H1 (cell line): ENCODE results near the gene GPR45. TPM values are rescaled to one million over a fixed set of nuclear protein-coding genes. Genes with fewer than 3 reads are reported as not detected.

ENCODE experiments used
- CTCF ChIA-PET: fragments of 300-600 bp; sonication (Branson Sonifier 250); formaldehyde crosslinking; loops from one replicate; lab custom pipeline; 2021; ENCODE audit not compliant: partially characterized antibody; lab: Charles Lee
- POLR2A ChIA-PET: fragments of 300-600 bp; sonication (Branson Sonifier 250); formaldehyde crosslinking; loops from one replicate; lab custom pipeline; 2021; ENCODE audit warnings: inconsistent platforms; ENCODE audit not compliant: partially characterized antibody; lab: Charles Lee
- DNase-seq, 2 experiments: peaks; one replicate each; pipeline versions ENCODE4 v3.0.0 to v3.0.0-alpha.2; 2010 to 2022; ENCODE audit warnings: low spot score in 2 of 2, low read depth in 1 of 2, mixed read lengths in 1 of 2
- FAIRE-seq: peaks from 2 replicates; lab custom pipeline; 2011; peaks lifted over from hg19 to GRCh38; lab: Jason Lieb, UNC
- H2AFZ ChIP-seq: 2 replicates; pipeline ENCODE4 v1.8.1; 2012; ENCODE audit warnings: low read length, inconsistent platforms
- H2AK5ac ChIP-seq: 2 replicates; pipeline ENCODE4 v1.6.1; 2013; ENCODE audit warnings: low read depth, low read length
- H2BK120ac ChIP-seq: replicated peaks from 2 replicates; pipeline ENCODE3; 2013; ENCODE audit warnings: low read depth, low read length, inconsistent platforms
- H2BK12ac ChIP-seq: 2 replicates; pipeline ENCODE4 v1.6.1; 2013; ENCODE audit warnings: low read depth, low read length
- H2BK15ac ChIP-seq: 2 replicates; pipeline ENCODE4 v1.6.1; 2013; ENCODE audit warnings: low read length
- H2BK20ac ChIP-seq: 2 replicates; pipeline ENCODE4 v1.6.1; 2013; ENCODE audit warnings: low read length
- H2BK5ac ChIP-seq: 2 replicates; pipeline ENCODE4 v1.6.1; 2013; ENCODE audit warnings: low read depth, low read length
- H3K14ac ChIP-seq: 2 replicates; pipeline ENCODE4 v1.6.1; 2013; ENCODE audit warnings: inconsistent platforms; ENCODE audit not compliant: insufficient read length
- H3K18ac ChIP-seq: 2 replicates; pipeline ENCODE4 v1.6.1; 2013; ENCODE audit warnings: low read length; ENCODE audit errors: extremely low read depth
- H3K23ac ChIP-seq: 2 replicates; pipeline ENCODE4 v1.6.1; 2013; ENCODE audit warnings: inconsistent platforms; ENCODE audit not compliant: insufficient read length
- H3K23me2 ChIP-seq: 2 replicates; pipeline ENCODE4 v1.6.1; 2013; ENCODE audit warnings: low read depth, low read length
- H3K27ac ChIP-seq: 2 replicates; pipeline ENCODE4 v1.6.1; 2011; ENCODE audit warnings: low read depth, low read length, inconsistent platforms
- H3K27me3 ChIP-seq, 4 experiments: replicated peaks in 1 of 4; 1 replicate in 1 of 4; 2 replicates in 3 of 4; pipeline versions ENCODE4 v1.6.1 to v1.8.1; 2011 to 2013; ENCODE audit warnings: low read length in 3 of 4, mild to moderate bottlenecking in 3 of 4, inconsistent platforms in 2 of 4, mixed read lengths in 2 of 4, moderate library complexity in 1 of 4; ENCODE audit not compliant: control insufficient read depth in 3 of 4, insufficient read depth in 3 of 4; ENCODE audit errors: extremely low read depth in 1 of 4
- H3K36me3 ChIP-seq, 4 experiments: 2 replicates each; pipeline versions ENCODE4 v1.6.1 to v1.8.1; 2011 to 2013; ENCODE audit warnings: mild to moderate bottlenecking in 4 of 4, low read length in 3 of 4, moderate library complexity in 2 of 4, control low read depth in 1 of 4, inconsistent platforms in 1 of 4; ENCODE audit not compliant: insufficient read depth in 4 of 4, control insufficient read depth in 2 of 4
- H3K4ac ChIP-seq: replicated peaks from 2 replicates; pipeline ENCODE3; 2013; ENCODE audit warnings: low read length, low read depth, mixed read lengths, inconsistent platforms; ENCODE audit not compliant: insufficient read length
- H3K4me1 ChIP-seq, 4 experiments: replicated peaks in 1 of 4; 1 replicate in 1 of 4; 2 replicates in 3 of 4; pipeline versions ENCODE4 v1.6.1 to v1.8.1; 2011 to 2013; ENCODE audit warnings: low read length in 3 of 4, inconsistent platforms in 2 of 4, mixed read lengths in 1 of 4; ENCODE audit not compliant: insufficient read depth in 4 of 4, control insufficient read depth in 3 of 4
- H3K4me2 ChIP-seq, 2 experiments: 2 replicates each; pipeline versions ENCODE4 v1.6.1 to v1.8.1; 2011 to 2013; ENCODE audit warnings: low read depth in 2 of 2, low read length in 2 of 2, control low read depth in 1 of 2, inconsistent platforms in 1 of 2, mild to moderate bottlenecking in 1 of 2; ENCODE audit not compliant: insufficient read depth in 1 of 2
- H3K4me3 ChIP-seq, 4 experiments: fragments of 200-600, 300-600 bp in 1 of 4; sonication (generic), shearing (Covaris generic), sonication (Bioruptor Twin) in 1 of 4; 2 replicates each; pipeline versions ENCODE4 v1.5.1 to v1.8.1; 2011 to 2016; ENCODE audit warnings: low read length in 4 of 4, low read depth in 3 of 4, control low read depth in 2 of 4, inconsistent platforms in 2 of 4, mild to moderate bottlenecking in 2 of 4, mixed read lengths in 1 of 4, moderate library complexity in 1 of 4; ENCODE audit not compliant: insufficient read depth in 2 of 4; ENCODE audit errors: extremely low read depth in 1 of 4
- H3K56ac ChIP-seq: replicated peaks from 2 replicates; pipeline ENCODE3; 2013; ENCODE audit warnings: low read depth, mild to moderate bottlenecking, mixed read lengths, low read length, inconsistent platforms; ENCODE audit not compliant: insufficient read length
- H3K79me1 ChIP-seq: 2 replicates; pipeline ENCODE4 v1.6.1; 2013; ENCODE audit warnings: low read depth, low read length, control low read depth
- H3K79me2 ChIP-seq, 2 experiments: 2 replicates each; pipeline versions ENCODE4 v1.6.1 to v1.8.1; 2012 to 2013; ENCODE audit warnings: low read length in 2 of 2, mild to moderate bottlenecking in 2 of 2, inconsistent platforms in 1 of 2; ENCODE audit not compliant: insufficient read depth in 2 of 2, control insufficient read depth in 1 of 2
- H3K9ac ChIP-seq, 4 experiments: replicated peaks in 1 of 4; 1 replicate in 1 of 4; 2 replicates in 3 of 4; pipeline versions ENCODE4 v1.6.1 to v1.8.1; 2011 to 2013; ENCODE audit warnings: low read depth in 3 of 4, low read length in 3 of 4, control low read depth in 2 of 4, mild to moderate bottlenecking in 2 of 4, moderate library complexity in 2 of 4, inconsistent platforms in 1 of 4; ENCODE audit errors: extremely low read depth in 1 of 4
- H3K9me3 ChIP-seq, 2 experiments: 2 replicates each; pipeline versions ENCODE4 v1.6.1 to v1.8.1; 2012 to 2013; ENCODE audit warnings: mild to moderate bottlenecking in 2 of 2, moderate library complexity in 2 of 2, control low read depth in 1 of 2, inconsistent platforms in 1 of 2, low read depth in 1 of 2, low read length in 1 of 2, mixed read lengths in 1 of 2; ENCODE audit not compliant: insufficient read depth in 2 of 2
- H4K20me1 ChIP-seq, 2 experiments: replicated peaks in 1 of 2; 2 replicates each; pipeline versions ENCODE3 to v1.8.1; 2011 to 2013; ENCODE audit warnings: inconsistent platforms in 2 of 2, low read length in 2 of 2, mild to moderate bottlenecking in 1 of 2; ENCODE audit not compliant: insufficient read depth in 2 of 2, control insufficient read depth in 1 of 2
- H4K5ac ChIP-seq: 2 replicates; pipeline ENCODE4 v1.6.1; 2013; ENCODE audit warnings: low read length, low read depth, mixed read lengths, inconsistent platforms; ENCODE audit not compliant: insufficient read length
- H4K8ac ChIP-seq: 2 replicates; pipeline ENCODE4 v1.8.0; 2013; ENCODE audit warnings: mild to moderate bottlenecking, moderate library complexity, low read length, inconsistent platforms; ENCODE audit not compliant: insufficient read depth; ENCODE audit errors: extremely low read depth
- H4K91ac ChIP-seq: replicated peaks from 2 replicates; pipeline ENCODE3; 2013; ENCODE audit warnings: low read length, mixed read lengths, inconsistent platforms; ENCODE audit not compliant: insufficient read length
- CTBP2 ChIP-seq: IDR thresholded peaks from 2 replicates; pipeline ENCODE4 v1.7.0; 2011; ENCODE audit warnings: borderline replicate concordance, mild to moderate bottlenecking, moderate library complexity, mixed read lengths, low read length; ENCODE audit not compliant: insufficient read depth, insufficient read length
- WGBS, 2 experiments: shearing (Covaris generic) in 1 of 2; methylation state at CpG; one replicate each; pipeline versions ENCODE4 v1.1.6 to v1.1.7; 2013 to 2015; ENCODE audit warnings: low lambda C conversion rate in 2 of 2, mixed read lengths in 2 of 2, inconsistent platforms in 1 of 2, low coverage in 1 of 2, missing lambda C conversion rate in 1 of 2; ENCODE audit not compliant: insufficient replicate concordance in 2 of 2, insufficient coverage in 1 of 2, insufficient read length in 1 of 2; ENCODE audit errors: extremely low coverage in 1 of 2, missing lambda C conversion rate in 1 of 2; 5-methylcytosine and 5-hydroxymethylcytosine counted together
- polyA plus RNA-seq, 7 experiments: library from polyadenylated mRNA; depleted of rRNA in 3 of 7; stranded (reverse) in 5 of 7; unstranded in 2 of 7; fragments of >200 nt in 5 of 7; fragments of 200-250 nt in 2 of 7; gene quantifications; 1 replicate in 5 of 7; 2 replicates in 1 of 7; 4 replicates in 1 of 7; pipeline versions ENCODE4 v1.2.1 to v1.2.3, GENCODE V29; 2011 to 2013; ENCODE audit warnings: missing spikeins in 2 of 7, mixed read lengths in 2 of 7
- total RNA-seq: library from RNA; stranded (reverse); fragmentation: NEBNext Ultra II Directional; extraction: Animal tissue kit (Norgen Biotek cat#: 25700); gene quantifications from 2 replicates; pipeline ENCODE4 v1.2.1, GENCODE V29; 2021

GPR45 gene
- total and polyA plus RNA-seq, 2 of the 8 experiments (the other 6 are each of a cell fraction or from before 2014, with no cell fraction given): 0.21 TPM; not detected in 1

- POLR2A ChIA-PET: interaction anchor here (1.7 kb wide), 1 partner anchor 11 kb away, joined by 4 read pairs; no protein-coding TSS in a partner anchor
- WGBS, 2 experiments: 79% methylated on average over 3 of the region's 5 CpGs; no CpG with 5 or more reads in 1 of the 2 experiments
Observed at GRCh38 chr2:105249181-105249580, 7.6 kb downstream of the GPR45 start.

More at GRCh38 chr2:105249181-105249580, 7.6 kb downstream of the GPR45 start:
- Histone ChIP-seq H3K56ac (no peak overlapping the region), H3K23me2 (no peaks in the 10 kb centered on the region), H3K4me3 (no peak overlapping the region), H2AFZ (no peak overlapping the region), H3K14ac (no peak overlapping the region), H3K4ac (no peak overlapping the region), H2AK5ac (no peak overlapping the region), H3K36me3 (no peaks in the 10 kb centered on the region), H2BK120ac (no peak overlapping the region), H3K18ac (no peak overlapping the region), H4K5ac (no peak overlapping the region), H3K79me1 (no peaks in the 10 kb centered on the region), H3K4me2 (no peak overlapping the region), H2BK12ac (no peak overlapping the region), H3K27ac (no peak overlapping the region), H3K23ac (no peak overlapping the region), H4K20me1 (no peaks in the 10 kb centered on the region), H3K4me1 (no peaks in the 10 kb centered on the region), H2BK5ac (no peak overlapping the region), H2BK15ac (no peak overlapping the region), H3K9me3 (peaks cover 0 to 5% of the 10 kb centered on the region in 2 experiments; a peak in 1 of 4 replicates), H2BK20ac (no peak overlapping the region), H4K91ac (no peak overlapping the region), H3K27me3 (no peaks in the 10 kb centered on the region), H3K9ac (no peak overlapping the region), H3K79me2 (no peaks in the 10 kb centered on the region), H4K8ac (no peak overlapping the region)
- no peak for DNase-seq
- no peak for TF ChIP-seq CTBP2
- FAIRE-seq: no peak
- CTCF ChIA-PET: interaction anchor here (0.7 to 1.5 kb wide), 4 partner anchors 9 to 129 kb away, joined by 3 to 10 read pairs (median 4); no protein-coding TSS in a partner anchor
